IPS-NIHi11 (cell line): ENCODE results near the gene CCDC148.

Source experiments
- DNase-seq: peaks from one replicate; pipeline ENCODE4 v3.0.0; 2012; ENCODE audit warnings: mixed read lengths, low spot score

CCDC148 gene

GRCh38 chr2:158456309-158457066 lies at the start of gene CCDC148, which contains the start of gene PKP4:
CCDC148 (minus strand) TSS chr2:158456753; CDS start chr2:158456439, 314 bp downstream.
PKP4 (plus strand) TSS chr2:158456952; CDS start chr2:158533185, 76,233 bp downstream.
- peak; percentile 95 for DNase-seq

DNA sequence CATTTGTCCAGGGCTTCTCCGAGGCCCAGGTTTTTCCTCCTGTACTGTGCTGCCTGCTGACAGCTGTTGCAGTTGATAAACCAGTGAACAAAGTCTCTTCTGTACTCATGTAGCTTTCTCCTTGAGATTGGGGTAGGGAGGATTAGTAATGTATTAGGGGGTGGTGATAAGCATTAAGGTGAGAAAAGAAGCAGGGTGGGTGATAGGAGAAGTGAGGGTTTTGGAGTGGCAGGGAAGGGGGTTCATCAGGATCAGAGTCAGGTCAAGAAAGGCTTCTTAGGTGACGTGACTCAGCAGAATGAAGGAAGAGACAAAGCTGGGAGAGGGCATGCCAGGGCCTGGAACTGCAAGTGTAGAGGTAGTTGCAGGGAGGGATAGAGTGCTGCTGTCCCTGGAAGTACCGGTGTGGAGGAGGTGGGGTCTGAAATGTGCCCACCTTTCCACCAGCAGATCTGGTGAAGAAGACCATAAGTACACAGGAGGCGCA lies 48.9 kb upstream of the CCDC148 start:
- DNase-seq = no peak

DNA sequence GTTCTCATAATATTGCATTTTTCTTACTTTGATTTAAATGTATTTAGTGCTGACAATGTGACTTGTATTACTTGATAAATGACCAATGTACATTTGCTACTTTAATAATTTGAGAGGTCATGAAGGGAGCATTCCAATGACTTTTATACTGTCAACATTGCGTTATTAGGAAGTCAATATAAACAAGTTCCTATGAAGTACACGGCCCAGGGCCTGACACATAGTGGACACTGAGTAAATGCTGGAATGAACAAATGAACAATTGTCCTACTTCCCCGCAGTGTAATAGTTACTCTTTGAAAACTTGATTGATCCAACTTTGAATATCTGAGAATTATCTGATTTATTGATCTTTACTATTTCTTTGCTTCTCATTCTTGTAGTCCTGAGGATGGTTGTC lies 47.5 kb upstream of the CCDC148 start:
- DNase-seq = no peak

- no peak for DNase-seq
Observed at GRCh38 chr2:158502974-158503373, 46.4 kb upstream of the CCDC148 start.

- no peak for DNase-seq
Observed at GRCh38 chr2:158501301-158501700, 44.7 kb upstream of the CCDC148 start.

DNA sequence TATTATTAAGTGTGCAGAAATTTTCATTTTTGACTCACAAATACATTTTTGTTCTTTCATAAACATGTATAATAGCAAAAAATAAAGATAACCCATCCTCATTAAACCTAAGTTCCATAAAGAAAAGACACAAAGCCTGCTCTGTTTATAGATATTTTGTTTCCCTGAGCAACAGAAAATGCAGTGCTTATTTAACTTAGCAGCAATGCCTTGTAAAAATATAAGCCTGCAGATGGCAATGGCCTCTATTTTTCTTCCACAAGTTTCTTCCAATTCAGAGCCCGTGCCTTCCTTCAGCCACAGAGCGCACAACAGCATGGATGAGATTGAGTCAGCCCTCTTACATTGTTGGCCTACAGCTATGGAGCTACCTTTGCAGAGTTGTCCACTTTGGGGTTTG lies 43.8 kb upstream of the CCDC148 start:
- no peak for DNase-seq

DNA sequence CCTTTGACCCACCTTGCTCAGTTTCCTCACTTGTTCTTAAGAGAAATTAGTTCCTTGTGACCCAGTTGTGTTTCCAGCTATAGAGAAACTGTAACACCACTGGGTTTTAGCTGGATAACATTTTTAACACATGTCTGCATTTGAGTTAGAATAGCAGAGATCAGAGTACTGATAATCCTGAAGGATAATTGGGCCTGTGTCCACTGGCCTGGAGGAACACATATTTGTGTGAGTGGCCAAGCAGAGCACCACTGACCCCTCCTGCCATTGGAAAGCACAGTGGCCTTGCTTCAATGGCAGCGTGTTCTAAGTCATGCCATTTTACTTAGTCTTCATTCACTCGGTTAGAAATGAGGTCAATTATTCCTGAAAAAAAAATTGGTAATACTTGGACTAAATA lies 42.8 kb upstream of the CCDC148 start:
- DNase-seq = no peak

DNA sequence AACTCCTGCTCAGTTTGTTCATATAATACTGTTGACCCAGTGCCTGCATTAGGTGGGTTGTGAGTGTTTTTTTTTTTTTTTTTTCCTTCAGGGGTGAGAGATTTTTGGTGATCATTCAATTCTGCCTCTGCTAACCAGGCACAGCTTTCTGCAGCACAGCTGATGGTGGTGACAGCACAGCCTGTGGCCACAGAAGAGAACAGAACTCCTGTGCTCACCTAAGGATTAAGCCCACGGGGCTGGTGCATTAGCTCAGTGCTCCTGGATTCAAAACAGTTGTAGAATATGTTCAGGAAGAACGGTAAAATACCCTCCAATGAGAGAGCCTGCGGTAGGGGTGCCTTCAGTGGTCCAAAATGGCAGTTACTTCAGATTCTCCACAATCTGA lies 42.2 kb upstream of the CCDC148 start:
- DNase-seq = no peak

- DNase-seq = no peak
Observed at GRCh38 chr2:158498043-158498748, 41.6 kb upstream of the CCDC148 start.

GRCh38 chr2:158497486-158497885 lies 40.9 kb upstream of the CCDC148 start:
- DNase-seq = no peak

DNA sequence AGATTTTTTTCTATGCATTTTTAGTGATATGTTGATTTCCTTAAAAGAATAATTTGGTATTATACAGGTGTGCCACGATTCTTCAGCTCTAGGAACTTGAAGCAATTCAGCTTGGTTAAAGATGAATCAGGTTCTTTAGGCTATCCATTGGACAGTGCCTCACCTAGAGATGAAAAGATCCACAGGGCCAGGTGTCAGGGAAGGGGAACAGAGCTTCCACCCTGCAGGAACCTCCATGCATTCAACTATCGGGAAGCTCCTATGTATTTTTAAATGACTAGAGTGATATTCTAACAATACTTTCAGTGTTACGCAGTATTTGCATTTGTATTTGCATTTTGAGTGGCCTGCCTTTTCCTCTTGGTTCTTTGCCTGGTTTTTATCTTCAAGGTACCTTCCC lies 40.4 kb upstream of the CCDC148 start:
- no peak for DNase-seq

DNA sequence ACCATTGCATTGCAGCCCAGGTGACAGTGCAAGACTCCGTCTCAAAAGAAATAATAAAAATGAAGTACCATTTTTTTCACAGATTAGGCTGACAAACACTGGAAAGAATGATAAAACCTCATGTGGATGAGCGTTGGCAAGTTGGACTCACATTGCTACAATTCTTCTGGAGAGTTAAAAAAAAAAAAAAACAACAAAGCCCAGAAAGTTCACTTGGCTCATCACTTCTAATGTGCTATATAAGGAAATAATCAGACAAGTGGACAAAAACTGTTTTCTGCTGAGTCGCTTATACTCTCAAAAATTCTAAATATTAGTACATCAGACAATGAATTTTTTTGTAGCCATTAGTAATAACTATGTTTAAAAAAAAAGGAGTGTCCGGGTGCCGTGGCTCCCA lies 38.6 kb upstream of the CCDC148 start:
- no peak for DNase-seq

DNA sequence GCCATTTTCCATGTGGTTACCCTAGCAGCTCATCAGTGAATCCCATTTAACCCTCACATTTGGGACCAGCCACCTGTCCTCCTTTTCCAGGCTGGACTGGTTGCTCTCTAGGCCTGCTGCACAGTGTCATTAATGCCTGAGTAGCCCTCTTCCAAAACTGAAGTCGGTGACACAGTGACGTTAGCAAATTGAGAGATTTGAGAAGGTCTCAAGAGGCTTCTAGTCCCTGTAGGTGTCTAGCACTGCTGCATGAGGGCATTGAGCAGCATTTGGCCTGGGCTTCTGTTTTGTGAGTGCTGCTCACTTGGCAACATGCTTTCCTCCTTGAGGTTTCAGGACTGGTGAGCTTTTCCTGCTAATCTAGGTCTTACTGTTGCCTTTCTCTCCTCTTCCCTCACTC lies 36.9 kb upstream of the CCDC148 start:
- DNase-seq = no peak

DNA sequence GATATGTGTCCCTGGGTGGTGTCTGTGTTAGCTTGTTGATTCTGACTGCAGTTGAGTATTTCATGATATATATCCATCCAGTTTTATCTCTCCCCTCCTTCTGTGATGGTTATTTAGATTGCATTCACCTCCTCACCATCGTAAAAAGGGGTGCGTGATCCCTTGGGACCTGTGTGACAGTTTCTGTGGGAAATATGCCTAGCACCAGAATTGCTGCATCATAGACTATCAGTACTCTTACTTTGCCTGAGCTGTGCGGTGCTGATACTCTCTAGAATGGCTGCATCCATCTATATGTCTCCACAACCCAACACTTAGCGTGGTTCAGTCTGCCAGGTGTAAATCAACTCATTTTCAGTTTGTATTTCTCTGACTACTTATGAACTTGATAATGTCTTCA lies 34.5 kb upstream of the CCDC148 start:
- DNase-seq = no peak

DNA sequence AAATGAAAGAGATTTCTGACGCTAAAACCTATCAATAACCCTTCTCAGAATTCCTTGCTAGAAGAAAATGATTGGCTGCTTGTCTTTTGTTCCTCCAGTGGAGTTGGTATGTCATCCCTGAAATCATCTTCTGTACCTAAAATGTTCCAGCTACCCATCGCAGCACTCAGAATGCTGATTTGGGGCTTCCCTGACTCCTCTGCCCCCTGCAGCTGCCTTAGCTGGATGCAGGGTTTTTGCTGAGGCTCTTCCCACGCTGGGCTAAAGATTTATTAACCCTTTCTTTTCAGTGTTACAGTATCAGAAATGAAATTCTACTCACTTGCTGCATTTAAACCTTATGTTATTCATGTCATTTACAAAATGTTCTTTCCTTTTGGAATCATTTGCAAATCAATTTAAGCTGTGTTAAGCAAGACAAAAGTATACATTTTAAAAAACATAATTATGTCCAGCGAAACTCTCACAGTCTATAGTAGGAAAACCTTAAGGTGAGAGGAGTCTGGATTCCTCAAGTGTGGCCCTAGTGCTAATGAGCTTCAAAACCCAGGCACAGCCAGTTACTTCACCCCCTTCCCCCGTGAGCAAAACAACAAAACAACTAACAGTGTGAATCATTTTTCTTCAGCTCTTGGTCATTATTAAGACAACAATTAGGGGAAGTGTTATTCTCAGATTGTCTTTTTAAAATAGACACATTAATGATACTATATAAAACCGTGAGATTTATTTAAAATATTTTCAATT lies 33.0 kb upstream of the CCDC148 start:
- DNase-seq = peak; percentile 21

DNA sequence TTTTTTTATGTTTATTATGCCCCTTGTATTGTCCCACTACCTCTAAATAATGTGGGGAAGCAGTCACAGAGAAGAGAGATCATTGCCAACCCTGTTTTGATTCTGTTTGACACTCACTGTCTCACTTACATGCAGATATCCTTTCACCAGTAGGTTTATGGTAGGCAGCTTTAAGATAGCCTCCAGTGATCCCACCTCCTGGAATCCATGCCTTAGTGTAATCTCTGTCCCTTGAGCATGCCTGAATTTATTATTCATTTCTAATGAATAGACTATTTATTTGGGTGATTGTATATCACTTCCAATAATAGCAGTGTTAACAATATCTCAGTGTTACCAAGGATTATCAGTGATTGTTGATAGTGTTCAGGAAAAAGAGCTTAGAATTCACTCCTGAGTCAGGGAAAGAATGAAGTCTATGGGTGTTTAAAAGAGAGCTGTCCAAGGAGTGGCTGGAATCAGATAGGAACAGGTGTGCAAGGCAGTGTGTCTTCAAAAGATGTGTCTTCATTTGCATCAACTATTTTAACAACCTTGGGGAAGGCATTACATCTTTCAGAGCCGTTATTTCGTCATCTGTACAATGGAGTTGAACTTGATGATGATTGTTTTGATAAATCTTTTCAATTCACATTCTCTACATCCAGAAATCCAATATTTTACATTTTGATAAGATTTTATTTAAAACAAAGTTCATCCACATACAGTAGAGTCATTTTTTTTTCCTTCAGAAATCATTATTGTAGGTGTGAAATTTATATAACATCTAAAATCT lies 32.1 kb upstream of the CCDC148 start:
- DNase-seq = no peak

- DNase-seq = no peak
Observed at GRCh38 chr2:158487419-158487818, 30.9 kb upstream of the CCDC148 start.

- DNase-seq = no peak
Observed at GRCh38 chr2:158486970-158487325, 30.4 kb upstream of the CCDC148 start.

DNA sequence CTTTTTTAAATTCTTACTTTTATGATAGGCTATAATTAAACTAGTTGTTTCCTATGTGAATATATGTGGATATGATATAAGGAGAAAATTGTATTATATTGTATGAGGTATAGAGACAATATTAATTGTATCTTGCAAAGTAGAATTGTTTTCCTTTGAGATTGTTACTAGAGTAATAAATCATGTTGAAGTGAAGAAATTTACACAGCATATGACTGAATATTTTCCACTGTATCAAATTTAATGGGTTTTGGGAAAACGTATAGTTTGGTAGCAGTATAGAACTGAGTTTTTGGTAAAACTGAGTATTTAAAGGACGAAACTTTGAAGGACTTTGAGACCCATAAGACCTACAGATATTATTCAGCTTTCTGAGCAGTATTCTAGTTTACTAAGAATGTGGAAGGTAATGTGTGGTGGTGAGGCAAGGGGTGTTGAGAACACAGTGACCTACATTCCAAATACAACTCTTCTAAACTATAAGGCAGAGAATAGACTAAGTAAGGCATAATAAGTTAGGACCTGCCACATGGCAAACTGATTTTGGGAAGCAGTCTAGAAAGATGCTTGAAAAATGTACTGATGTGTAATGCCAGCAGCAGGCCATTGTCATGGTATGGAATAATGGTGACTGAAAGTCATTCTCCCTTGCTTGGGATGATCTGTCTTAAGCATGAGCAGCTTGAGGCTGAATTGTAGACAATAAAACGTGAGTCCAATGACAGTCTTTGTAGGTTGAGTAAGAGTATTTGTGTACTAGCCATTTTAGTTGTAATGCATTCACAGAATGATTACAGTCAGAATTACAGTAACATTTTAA lies 29.8 kb upstream of the CCDC148 start:
- no peak for DNase-seq

DNA sequence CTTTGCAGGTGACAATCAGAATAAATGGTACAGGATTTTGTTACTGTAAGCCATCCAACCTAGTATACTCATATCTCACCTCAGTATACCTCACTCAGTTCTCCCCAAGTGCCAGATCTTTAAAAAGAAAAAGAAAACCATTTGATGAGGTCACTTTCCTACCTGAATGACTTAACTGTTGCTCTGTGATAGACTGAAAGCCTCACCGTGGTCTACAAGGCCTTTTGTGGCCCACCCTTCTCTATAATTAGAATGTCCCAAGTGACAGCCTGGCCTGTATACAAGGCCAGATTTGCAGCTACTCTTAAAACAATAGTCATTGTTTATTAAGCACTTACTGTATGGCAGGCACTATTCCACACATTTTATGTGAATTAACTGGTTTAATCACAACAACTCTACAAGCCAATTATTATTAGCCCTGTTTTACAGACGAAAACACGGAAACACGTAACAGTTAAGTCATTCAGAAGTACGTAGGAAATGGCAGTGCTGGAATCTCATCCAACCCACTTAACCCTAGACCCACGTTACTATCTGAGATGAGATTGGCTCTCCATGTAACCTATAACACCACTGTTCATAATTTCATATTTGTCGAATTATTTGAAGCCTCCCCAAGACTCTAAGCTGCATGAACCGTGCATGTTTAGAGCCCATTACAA lies 28.5 kb upstream of the CCDC148 start:
- DNase-seq = no peak

DNA sequence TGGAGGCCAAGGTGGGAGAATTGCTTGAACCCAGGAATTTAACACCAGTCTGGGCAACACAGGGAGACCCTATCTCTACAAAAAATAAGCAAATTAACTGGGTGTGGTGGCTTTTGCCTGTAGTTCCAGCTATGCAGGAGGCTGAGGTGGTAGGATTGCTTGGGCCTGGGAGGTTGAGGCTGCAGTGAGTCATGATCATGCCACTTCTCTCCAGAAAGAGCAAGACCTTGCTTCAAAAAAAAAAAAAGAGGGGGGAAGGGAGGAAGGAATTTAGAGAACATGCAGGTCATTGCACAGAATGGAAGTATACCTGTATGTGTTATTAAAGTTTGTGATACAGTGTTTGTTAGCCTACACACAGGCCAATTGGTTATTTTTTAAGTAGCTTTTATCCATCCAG lies 26.0 kb upstream of the CCDC148 start:
- no peak for DNase-seq
